Measurements from ENCODE around the gene KHDC1L. TPM values are rescaled to one million over a fixed set of nuclear protein-coding genes. Genes with fewer than 3 reads are reported as not detected.
"Not testable (repeated sequence)": the region's sequence is repeated elsewhere in the genome, so short reads cannot be mapped to it uniquely, and the experiment has no call there.

KHDC1L gene, protein sequence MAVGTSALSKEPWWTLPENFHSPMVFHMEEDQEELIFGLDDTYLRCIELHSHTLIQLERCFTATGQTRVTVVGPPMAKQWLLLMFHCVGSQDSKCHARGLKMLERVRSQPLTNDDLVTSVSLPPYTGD
- polyA plus RNA-seq (ENCODE audit: insufficient read length in 3 of 3) = under 1 TPM in 2 of 3 donors, not detected in 1; 0.27 to 0.79 TPM
- long read RNA-seq, donor 1 = 0 reads
- long read RNA-seq, donor 2 = 0 reads
- long read RNA-seq, donor 3 = 0 reads
- long read RNA-seq, donor 4 = 0 reads
- long read RNA-seq, donor 5 = 0 reads
- long read RNA-seq, donor 6 = 0 reads
- long read RNA-seq, donor 7 = 0 reads
- long read RNA-seq, donor 8 = 0 reads
- long read RNA-seq, donor 9 = 0 reads
- long read RNA-seq, donor 10 = 0 reads
- long read RNA-seq, donor 11 = 0 reads
- long read RNA-seq, donor 12, partial matches to known transcripts = 0 of 1 reads
- long read RNA-seq, donor 12, other reads (novel, unspliced or antisense) = 0 of 1 reads
- long read RNA-seq, donor 13 = 0 reads
- long read RNA-seq, donor 14 = 0 reads
- long read RNA-seq, donor 15 = 0 reads
- long read RNA-seq, donor 16 = 0 reads

DNA sequence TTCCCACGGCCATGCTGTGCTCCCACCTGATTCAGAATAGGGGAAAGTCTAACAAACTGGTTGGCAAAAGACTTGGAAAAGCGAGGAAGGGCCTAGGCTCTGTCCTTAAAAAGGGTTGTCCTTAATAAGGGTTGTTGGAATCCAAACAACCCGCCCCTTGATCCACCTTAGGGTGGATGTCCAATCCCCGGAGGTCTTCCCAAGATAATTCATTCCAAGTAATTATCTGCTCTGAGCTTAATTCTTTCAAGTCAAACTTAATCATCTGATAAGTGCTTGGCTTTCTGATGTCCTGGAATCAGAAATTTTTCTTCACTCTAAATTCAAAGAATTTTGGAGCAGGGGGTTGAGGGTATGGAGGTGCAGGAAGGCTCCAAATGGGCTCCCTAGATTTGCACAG lies at the start of gene KHDC1L:
Gene KHDC1L (minus strand): TSS at position 101 of the 400 bp plus-strand sequence. CDS start 88 bp downstream, at position 13.
- no peak for DNase-seq

DNA sequence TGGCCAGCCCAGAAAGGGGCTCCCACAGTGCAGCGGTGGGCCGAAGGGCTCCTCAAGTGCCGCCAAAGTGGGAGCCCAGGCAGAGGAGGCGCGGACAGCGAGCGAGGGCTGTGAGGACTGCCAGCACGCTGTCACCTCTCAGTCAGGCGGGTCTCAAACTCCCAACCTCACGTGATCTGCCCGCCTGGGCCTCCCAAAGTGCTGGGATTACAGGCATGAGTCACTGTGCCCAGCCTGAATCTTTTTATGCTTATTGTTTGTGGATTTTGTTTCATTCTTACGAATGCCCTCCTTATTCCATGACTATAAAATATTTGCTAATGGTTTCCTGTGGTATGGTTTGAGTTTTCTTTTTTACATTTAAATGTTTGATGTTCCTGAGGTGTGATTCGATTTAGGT lies 44.0 kb upstream of the KHDC1L start:
- DNase-seq = not testable (repeated sequence)

DNA sequence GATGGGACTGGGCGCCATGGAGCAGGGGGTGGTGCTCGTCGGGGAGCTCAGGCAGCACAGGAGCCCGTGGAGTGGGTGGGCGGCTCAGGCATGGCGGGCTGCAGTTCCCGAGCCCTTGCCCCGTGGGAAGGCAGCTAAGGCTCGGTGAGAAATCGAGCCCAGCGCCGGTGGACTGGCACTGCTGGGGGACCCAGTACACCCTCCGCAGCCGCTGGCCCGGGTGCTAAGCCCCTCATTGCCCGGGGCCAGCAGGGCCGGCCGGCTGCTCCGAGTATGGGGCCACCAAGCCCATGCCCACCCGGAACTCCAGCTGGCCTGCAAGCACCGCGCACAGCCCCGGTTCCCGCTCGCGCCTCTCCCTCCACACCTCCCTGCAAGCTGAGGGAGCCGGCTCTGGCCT lies 43.6 kb upstream of the KHDC1L start:
- not testable (repeated sequence) for DNase-seq

DNA sequence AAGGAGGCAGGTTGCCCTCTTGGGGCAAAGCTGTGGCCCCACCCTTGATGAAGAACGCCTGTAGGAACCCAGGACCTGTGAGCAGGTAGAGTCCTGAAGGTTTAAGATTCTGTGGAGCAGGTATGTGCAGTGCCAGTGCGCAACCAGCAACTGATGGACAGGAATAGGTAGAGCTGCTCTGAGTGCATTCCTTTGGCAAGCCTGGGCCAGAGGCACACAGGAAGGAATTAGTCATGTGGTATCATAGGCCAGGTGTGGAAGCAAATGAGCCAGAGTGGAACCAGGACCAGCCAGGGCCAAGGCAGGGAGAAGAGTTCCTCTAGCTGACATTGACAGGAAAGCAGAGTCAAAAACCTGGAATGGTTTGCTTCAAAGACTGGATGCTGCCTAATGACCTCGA lies 39.1 kb upstream of the KHDC1L start:
- no peak for DNase-seq

DNA sequence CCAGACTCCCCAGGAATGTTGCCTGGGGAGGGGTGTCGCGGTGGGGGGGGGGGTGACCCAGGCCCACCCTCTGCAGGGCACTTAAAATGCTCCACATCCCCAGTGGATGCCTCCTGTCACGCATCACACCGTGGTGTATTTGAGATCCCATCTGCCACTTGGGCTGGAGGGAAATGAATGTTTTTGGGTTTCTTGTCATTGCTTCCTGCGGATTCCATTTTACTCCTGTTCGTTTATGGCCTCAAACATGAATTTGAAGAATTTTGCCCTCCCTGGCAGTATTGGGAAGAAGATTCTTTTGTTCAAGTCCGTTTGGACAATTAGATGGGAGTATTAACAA lies 38.2 kb upstream of the KHDC1L start:
- no peak for DNase-seq

DNA sequence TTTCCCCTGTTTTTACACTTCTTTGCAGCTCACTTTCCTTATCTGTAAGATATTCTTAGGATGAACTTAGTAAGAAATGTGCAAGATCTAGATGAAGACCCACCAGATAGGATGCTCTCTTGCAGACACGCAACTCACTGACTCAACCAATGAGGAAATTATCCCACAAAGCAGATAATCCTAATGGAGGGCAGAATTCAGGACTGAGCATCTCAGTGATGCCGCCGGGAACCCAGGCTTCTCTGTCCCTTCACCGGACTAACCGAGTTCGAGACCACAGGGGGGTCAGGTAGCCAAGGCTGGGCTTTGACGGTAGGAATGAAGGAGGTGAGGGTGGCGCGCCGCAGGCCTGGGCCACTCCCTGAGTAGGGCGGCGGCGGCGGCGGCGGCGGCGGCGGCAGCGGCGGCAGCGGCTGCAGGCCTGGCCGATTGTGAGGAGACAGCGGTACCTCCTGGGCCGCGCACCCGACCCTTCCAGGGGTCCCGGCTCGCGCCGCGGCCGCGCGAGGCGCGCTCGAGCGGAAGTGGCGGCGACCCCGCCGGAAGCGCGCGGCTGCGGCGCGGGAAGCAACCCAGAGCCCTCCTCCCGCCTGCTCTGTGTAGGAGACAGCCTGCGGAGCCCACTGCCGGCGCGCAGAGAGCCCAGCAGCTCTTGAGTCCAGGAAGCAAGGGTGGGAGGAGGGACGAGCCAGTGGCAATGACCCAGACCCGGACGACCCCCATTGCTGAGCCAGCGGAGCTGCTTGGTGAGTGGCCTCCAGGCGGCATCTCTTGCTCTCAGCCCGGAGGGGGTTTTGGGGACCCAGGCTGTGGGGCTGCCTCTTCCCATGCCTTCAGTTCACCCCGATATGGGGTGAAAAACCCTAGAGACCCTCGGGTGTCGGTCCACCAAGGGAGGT lies 37.6 kb upstream of the KHDC1L start, which contains the start of gene KHDC1:
Gene KHDC1 (minus strand): TSS at position 526 of the 899 bp plus-strand sequence. CDS start 20,679 bp downstream, outside the sequence.
- DNase-seq = peak; percentile 66

DNA sequence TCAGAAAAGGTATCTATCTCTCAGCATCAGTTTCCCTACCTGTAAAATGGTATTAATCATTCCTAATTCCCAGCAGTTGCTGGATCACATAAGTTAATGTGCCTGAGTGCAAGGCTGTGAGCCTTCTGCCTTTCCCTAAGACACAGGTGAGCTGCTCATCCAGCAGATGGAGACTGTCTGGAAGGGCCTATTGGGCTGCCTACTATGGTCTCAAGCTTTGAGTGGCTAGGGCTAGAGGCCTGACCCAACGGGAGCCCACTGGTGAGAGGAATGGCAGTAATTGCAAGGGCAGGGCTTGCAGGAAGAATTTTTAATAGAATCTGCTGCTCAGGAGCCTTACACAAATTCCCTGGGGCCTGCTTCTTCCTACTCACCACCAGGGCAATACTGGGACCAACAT lies 33.4 kb upstream of the KHDC1L start:
- no peak for DNase-seq

DNA sequence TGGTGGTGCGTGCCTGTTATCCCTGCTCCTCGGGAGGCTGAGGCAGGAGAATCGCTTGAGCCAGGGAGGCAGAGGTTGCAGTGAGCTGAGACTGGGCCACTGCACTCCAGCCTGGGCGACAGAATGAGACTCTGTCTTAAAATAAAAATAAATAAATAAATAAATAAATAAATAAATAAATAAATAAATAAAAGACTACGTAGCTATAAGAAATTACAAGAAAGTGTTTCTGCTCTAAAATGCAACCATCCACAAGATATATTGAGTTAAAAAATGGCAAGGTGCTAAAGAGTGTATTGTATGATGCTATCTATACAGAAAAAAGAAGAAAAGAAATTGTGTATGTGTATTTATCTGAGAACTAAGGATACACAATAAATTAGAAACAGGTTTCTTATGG lies 29.0 kb upstream of the KHDC1L start:
- not testable (repeated sequence) for DNase-seq

DNA sequence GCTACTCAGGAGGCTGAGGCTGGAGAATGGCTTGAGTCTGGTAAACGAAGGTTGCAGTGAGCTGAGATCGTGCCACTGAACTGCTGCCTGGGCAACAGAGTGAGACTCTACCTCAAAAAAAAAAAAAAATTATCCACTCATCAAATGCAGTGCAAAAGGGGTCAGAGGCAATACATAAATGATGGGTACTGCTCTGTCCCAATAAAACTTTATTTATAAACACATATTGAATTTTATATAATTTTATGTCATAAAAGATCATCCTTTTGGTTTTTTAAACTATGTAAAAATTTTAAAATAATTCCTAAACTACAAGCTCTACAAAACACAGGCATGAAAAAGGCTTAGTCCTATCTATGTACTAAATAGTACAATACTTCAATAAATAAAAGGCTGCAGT lies 27.4 kb upstream of the KHDC1L start:
- no peak for DNase-seq

DNA sequence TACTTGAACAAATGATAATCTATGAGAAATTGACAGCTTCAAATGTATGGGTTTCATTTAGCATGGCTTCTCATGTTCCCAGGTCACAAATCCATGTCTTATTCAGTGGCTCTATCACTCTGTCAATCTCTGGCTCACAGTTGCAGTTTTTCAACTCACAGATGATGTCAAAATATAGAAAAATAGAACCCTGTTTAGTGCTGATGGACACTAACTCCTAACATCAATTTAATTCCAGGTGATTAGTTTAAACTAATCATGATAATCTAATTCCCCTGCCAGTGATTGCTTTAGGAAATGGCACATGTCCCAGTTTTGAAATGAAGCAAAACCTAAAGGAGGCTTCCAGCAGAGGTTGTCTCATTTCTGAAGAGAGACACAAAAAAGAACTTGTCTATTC lies 24.7 kb upstream of the KHDC1L start:
- no peak for DNase-seq

DNA sequence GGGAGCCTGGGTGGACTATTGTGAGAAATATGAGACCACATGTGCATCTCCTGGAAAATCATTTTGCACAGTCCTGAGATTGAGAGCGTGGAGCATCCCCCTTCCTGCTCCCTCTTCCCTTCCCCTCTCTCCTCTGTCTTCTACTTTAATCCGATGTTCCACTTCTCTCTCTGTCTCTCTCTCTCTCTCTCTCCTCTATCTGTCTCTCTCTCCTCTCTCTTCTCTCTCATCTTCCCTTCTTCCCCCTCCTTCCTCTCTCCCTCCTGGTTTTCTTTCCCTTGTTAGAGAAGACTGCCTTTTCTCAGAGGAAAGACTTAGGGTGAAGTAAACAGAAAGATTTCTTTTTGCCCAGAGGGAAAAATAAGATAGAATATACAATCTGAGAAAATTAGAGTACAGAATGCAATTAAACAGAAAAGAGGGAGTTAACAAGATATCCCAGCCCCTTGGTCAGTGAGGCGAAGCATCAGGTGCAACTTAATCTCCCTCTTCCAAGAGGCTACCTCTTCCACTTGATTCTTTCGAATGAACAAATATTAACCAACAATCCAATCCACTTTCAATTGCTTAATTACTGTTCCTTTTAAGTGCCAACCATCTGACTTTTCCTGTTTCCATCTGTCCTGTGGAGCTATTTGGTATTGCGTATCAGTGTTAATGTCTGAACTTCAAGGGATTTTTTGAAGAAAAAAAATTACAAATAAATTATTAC lies 23.1 kb upstream of the KHDC1L start:
- peak; percentile 39 for DNase-seq

DNA sequence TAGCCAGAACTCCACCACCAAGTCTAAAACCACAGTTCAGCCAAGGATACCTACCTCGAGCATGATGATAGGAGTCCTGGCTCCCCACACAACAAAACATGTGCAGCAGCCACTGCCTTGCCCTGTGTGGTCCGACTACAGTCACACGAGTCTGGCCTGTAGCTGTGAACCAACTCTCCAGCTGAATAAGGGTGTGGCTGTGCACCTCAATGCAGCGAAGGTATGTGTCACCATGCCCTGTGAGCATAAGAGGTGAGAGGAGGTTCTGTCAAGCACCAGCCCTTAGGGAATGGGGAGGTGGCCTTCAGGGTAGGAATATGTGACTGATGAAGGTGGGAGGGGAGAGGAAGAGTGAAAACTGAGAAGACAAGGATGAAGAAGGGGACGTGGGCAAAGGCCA lies 16.7 kb upstream of the KHDC1L start:
- DNase-seq = no peak

DNA sequence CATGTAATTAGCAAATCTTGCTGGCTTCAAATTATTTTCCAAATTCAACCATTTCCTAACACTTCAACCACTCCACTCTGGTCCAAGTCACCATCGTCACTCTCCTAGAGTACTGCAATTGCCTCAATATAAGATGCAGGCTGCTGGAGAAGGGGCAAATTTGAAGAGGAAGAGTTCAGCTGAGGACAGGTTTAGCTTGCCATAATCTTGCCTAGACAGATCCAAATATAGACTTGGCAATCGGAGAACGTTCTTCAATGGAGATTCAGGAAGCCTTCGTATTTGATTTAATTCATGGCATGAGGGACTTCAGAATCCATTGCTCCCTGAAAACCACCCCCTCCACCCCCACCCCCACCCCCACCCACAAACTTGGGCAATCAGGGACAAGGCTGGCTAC lies 15.4 kb upstream of the KHDC1L start:
- DNase-seq = no peak

DNA sequence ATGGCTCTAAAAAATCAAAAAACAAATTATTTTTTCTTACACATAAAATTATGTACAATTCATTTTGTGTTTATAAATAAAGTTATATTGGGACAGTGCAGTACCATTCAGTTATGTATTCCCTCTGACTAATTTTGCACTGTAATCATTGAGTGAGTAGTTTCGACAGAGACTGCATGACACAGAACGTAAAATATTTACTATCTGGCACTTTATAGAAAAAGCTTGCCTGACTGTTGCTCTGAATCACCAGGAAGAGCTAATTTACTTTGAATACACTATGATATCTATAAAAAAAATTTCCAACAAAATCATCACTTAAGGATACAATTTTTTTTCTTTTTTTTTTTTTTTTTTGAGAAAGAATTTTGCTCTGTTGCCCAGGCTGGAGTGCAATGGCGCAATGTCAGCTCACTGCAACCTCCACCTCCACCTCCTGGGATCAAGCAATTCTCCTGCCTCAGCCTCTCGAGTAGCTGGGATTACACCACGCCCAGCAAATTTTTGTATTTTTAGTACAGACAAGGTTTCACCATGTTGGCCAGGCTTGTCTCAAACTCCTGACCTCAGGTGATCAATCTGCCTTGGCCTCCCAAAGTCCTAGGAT lies 11.0 kb upstream of the KHDC1L start:
- DNase-seq = no peak

DNA sequence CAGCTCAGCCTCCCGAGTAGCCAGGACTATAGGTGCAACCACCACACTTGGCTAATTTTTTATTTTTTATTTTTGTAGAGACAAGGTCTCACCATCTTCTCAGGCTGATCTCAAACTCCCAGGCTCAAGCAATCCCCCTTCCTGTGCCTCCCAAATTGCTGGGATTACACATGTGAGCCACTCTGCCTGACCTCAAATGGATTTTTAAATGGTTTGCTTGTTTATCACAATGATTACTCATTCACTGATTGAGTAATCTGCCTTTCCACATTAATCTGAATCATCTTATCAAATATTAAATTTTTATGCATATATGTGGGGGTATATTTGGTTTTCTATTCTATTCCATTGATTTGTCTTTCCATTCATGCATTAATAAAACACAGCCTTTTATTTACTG lies 9.4 kb upstream of the KHDC1L start:
- DNase-seq = no peak

DNA sequence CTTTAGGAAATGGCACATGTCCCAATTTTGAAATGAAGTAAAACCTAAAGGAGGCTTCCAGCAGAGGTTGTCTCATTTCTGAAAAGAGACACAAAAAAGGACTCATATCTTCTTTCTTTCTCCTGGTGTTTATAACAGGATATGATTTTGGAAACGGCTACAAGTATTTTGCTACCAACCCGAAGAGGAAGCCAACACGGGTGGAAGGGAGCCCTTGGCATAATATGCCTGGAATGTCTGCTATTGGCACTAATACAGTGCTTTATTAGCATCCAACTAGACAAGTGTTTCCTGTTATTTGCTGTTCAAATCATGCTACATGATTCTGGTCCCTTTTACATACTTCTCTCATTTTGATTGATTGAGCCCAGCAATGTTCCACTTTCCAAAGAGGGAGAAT lies 8.7 kb upstream of the KHDC1L start:
- not testable (repeated sequence) for DNase-seq

DNA sequence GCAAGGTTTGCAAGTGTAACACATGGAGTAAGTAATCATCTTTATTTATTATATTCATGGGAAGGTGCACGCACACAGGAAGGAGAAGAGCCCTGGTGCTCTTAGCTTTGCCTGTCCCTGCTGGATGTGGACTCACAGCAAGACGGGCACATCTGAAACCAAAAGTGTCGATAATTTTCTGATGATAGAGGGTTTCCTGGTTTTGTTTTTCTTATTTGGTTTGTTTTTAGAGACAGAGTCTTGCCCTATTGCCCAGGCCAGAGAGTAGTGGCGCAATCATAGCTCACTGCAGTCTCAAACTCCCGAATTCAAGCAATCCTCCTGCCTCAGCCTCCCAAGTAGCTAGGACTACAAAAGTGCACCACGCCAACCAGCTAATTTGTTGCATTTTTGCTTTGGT lies 7.8 kb upstream of the KHDC1L start:
- DNase-seq = no peak

DNA sequence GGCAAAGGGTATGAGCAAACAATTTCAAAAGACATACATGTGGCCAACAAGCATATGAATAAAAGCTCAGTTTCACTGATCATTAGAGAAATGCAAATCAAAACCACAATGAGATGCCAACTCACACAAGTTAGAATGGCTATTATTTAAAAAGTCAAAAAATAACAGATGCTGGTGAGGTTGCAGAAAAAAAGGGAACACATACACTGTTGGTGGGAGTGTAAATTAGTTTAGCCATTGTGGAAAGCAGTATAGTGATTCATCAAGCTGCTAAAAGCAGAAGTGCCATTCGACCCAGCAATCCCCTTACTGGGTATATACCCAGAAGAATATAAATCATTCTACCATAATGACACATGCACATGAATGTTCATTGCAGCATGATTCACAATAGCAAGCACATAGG lies 6.7 kb upstream of the KHDC1L start:
- DNase-seq = no peak

DNA sequence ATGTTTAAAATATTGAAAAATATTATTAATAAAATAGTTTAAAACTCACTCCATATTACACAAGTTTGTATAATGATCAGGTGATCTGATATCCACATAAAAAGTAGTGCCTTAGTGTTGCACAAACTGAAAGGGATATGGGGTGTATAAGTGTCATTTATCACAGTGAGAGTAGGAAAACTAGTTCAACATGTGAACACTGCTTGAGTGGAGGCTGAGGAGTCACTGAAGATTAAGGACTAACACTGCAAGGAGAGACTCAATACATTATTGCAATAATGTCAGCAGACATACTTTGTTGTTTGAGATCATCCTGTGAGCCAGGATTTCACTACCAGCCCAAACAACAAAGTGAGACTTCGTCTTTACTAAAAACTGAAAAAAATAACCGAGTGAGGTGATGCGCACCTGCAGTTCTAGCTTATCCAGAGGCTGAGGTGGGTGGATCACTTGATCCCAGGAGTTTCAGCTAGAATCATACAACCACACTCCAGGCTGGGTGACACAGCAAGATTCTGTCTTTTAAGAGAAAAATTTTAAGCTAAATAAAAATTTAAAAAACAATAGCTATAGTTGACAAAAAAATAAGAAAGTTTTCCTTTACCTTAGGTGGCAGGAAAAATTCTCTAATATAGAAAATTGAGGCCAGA lies 2.4 kb upstream of the KHDC1L start:
- DNase-seq = no peak

DNA sequence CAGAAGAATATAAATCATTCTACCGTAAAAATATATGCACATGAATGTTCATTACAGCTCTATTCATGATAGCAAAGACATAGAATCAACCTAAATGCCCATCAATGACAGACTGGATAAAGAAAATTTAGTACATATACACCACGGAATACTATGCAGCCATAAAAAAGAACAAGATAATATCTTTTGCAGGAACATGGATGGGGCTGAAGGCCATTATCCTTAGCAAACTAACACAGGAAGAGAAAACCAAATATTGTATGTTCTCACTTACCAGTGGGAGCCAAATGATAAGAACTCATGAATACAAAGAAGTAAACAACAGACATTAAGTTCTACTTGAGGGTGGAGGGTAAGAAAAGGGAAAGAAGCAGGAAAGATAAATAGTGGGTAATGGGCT lies 8.4 kb downstream of the KHDC1L start:
- DNase-seq = no peak

DNA sequence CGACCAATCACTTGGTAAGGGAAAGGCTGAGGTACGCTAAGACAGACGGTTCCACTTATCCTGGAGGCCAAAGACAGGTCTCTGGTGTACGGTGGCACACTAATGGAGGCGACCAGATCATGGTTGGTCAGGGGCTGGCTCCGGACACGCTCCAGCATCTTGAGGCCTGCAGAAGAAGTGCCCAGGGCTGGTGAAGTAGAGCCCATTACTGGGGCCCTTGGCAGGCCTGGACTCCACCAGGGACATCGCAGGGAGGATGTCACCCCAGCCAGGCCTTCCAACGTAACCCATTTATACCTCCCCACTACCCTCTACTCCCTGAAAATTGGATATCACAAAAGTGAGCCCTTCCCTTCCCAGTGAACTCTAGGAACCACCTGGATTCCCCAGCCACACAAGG lies 16.2 kb downstream of the KHDC1L start:
- no peak for DNase-seq
